HEK293T (cell line): ENCODE data around the gene SMG1.
A peak's percentile ranks its signal among the peaks of the same experiment; 100 is the strongest.

Source experiments
- CTCF ChIA-PET: fragments of 350-600 bp; formaldehyde crosslinking; extraction: SDS; loops from one replicate; lab custom pipeline; 2021; ENCODE audit warnings: antibody characterized with exemption, inconsistent platforms; lab: Yijun Ruan, JAX
- POLR2A ChIA-PET: fragments of 350-600 bp; formaldehyde crosslinking; extraction: SDS; loops from one replicate; lab custom pipeline; 2020; ENCODE audit warnings: antibody characterized with exemption, inconsistent platforms; lab: Yijun Ruan, JAX
- DNase-seq: peaks from one replicate; pipeline ENCODE4 v3.0.0; 2012; ENCODE audit warnings: mixed read lengths; ENCODE audit errors: extremely low spot score
- ARNT ChIP-seq: fragments of 450-650 bp; IDR thresholded peaks from 2 replicates; pipeline ENCODE4 v1.6.1; 2017; ENCODE audit warnings: mild to moderate bottlenecking
- BHLHE40 ChIP-seq: fragments of 450-650 bp; IDR thresholded peaks from 2 replicates; pipeline ENCODE4 v1.6.1; 2016; ENCODE audit warnings: mild to moderate bottlenecking, moderate library complexity, borderline replicate concordance
- CTBP1 ChIP-seq: fragments of 450-650 bp; IDR thresholded peaks from 2 replicates; pipeline ENCODE4 v1.6.1; 2016; ENCODE audit warnings: borderline replicate concordance
- ELF4 ChIP-seq: fragments of 450-650 bp; IDR thresholded peaks from 2 replicates; pipeline ENCODE4 v1.6.1; 2017; ENCODE audit warnings: antibody characterized with exemption
- FOXA1 ChIP-seq: fragments of 450-650 bp; IDR thresholded peaks from 2 replicates; pipeline ENCODE4 v1.6.1; 2016; ENCODE audit warnings: mild to moderate bottlenecking
- FOXK2 ChIP-seq: fragments of 450-650 bp; IDR thresholded peaks from 2 replicates; pipeline ENCODE4 v1.6.1; 2016; ENCODE audit warnings: mild to moderate bottlenecking
- FOXM1 ChIP-seq: fragments of 450-650 bp; IDR thresholded peaks from 2 replicates; pipeline ENCODE4 v1.6.1; 2017; ENCODE audit warnings: mild to moderate bottlenecking, borderline replicate concordance
- HDGF ChIP-seq: fragments of 450-650 bp; IDR thresholded peaks from 2 replicates; pipeline ENCODE4 v1.6.1; 2017; ENCODE audit warnings: antibody characterized with exemption, borderline replicate concordance
- L3MBTL2 ChIP-seq: fragments of 450-650 bp; conservative IDR thresholded peaks from 2 replicates; pipeline ENCODE4 v1.6.1; 2016; ENCODE audit warnings: mild to moderate bottlenecking
- LEF1 ChIP-seq: fragments of 450-650 bp; IDR thresholded peaks from 2 replicates; pipeline ENCODE4 v1.6.1; 2017; ENCODE audit warnings: mild to moderate bottlenecking, borderline replicate concordance
- NFRKB ChIP-seq: fragments of 450-650 bp; IDR thresholded peaks from 2 replicates; pipeline ENCODE4 v1.6.1; 2016; ENCODE audit warnings: mild to moderate bottlenecking, moderate library complexity
- SP1 ChIP-seq: fragments of 450-650 bp; IDR thresholded peaks from 2 replicates; pipeline ENCODE4 v1.6.1; 2017
- SUZ12 ChIP-seq: fragments of 450-650 bp; IDR thresholded peaks from 2 replicates; pipeline ENCODE4 v1.6.1; 2016; ENCODE audit warnings: mild to moderate bottlenecking
- TARDBP ChIP-seq: fragments of 450-650 bp; IDR thresholded peaks from 2 replicates; pipeline ENCODE4 v1.6.1; 2016
- ZNF384 ChIP-seq: fragments of 450-650 bp; IDR thresholded peaks from 2 replicates; pipeline ENCODE4 v1.6.1; 2016
- TF ChIP-seq, protein P1 (sequence below): fragments of 450-650 bp; IDR thresholded peaks from 2 replicates; pipeline ENCODE4 v1.6.1; 2016

Gene SMG1

DNA sequence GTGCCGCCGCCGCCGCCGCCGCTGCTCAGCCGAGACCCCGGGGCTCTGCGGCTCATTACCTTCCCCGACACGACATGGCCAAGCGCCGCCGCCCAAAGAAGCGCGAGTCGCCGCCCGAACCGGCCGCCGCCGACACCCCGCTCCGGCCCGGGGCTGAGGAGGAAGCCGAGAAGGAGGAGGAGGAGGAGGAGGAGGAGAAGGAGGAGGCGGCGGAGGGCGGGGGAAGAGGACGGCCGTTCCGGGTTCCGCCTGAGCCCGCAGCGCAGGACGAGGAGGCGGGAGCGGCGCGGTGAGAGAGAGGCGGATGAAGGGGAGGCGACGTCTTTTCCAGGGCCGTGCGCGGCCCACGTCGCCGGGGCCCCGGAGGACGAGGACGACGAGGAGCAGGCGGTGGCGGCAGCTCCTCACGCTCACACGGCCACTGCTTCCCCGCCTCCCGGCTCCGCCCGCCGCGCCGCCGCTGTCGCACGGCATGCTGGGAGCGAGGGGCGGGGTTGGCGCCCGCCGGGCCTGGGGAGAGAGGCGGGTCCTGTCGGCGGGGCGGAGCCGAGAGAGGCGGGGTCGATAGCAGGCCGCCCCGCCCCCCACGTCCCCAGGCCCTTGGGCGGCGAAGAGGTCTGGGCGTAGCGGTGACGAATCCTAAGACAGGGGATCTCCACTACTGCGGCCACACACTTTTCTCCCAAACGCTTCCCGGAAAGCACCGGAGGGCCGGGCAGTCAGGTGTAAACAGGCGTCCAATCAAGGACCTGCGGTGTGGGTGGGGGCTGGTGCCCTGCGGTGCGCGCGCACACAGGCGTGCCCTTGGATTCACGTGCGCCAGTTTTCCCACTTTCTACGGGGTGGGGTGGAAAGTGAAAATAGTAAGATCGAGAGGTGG is at the start of gene SMG1:
TSS of gene SMG1 (minus strand) at position 423 of the 880 bp plus-strand sequence. CDS start at position 56, 367 bp downstream.
- CTCF ChIA-PET = interaction anchor here (0.6 kb wide), 1 partner anchor 23 kb away, joined by 3 read pairs; no protein-coding TSS in a partner anchor
- peak; percentile 85 for DNase-seq
- POLR2A ChIA-PET = interaction anchor here (1.0 kb wide), 1 partner anchor 20 kb away, joined by 3 read pairs; no protein-coding TSS in a partner anchor
- peak; percentile 97; the same call in 1 of the 2 replicates for TF ChIP-seq L3MBTL2

DNA sequence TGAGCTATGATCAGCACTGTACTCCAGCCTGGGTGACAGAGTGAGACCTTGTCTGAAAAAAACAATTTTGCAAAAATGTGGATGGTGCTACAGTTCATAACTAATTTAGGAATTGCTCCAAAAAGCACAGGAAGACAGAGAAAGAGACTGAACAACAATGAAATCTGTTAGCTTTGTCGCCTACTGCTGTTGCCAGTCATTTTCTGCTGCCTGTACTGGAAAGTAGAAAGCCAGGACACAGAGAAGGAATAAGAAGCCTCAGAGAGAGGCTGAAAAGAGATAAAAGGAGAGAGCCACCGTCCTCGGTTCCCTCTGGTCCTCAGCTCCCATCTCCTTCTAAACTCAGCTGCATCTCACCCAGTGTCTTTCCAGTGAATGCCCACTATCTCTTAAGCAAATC is 48.9 kb upstream of the SMG1 start:
- ChIA-PET CTCF (interaction anchor here (1.2 kb wide), 1 partner anchor 8 kb away, joined by 3 read pairs; the partner anchor contains the start of gene TMC7), POLR2A (interaction anchor here (1.3 kb wide), 1 partner anchor 173 kb away, joined by 4 read pairs; the partner anchor contains the start of gene ARL6IP1)
- TF ChIP-seq CTBP1 (no peak), ARNT (no peak), L3MBTL2 (no peak), FOXA1 (no peak), HDGF (no peak), FOXK2 (no peak), ELF4 (no peak), TARDBP (no peak), FOXM1 (no peak), ZNF384 (no peak), LEF1 (no peak), SUZ12 (no peak), BHLHE40 (no peak), SP1 (no peak), NFRKB (no peak)
- TF ChIP-seq, protein P1, sequence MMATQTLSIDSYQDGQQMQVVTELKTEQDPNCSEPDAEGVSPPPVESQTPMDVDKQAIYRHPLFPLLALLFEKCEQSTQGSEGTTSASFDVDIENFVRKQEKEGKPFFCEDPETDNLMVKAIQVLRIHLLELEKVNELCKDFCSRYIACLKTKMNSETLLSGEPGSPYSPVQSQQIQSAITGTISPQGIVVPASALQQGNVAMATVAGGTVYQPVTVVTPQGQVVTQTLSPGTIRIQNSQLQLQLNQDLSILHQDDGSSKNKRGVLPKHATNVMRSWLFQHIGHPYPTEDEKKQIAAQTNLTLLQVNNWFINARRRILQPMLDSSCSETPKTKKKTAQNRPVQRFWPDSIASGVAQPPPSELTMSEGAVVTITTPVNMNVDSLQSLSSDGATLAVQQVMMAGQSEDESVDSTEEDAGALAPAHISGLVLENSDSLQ = no peak
- no peak for DNase-seq

DNA sequence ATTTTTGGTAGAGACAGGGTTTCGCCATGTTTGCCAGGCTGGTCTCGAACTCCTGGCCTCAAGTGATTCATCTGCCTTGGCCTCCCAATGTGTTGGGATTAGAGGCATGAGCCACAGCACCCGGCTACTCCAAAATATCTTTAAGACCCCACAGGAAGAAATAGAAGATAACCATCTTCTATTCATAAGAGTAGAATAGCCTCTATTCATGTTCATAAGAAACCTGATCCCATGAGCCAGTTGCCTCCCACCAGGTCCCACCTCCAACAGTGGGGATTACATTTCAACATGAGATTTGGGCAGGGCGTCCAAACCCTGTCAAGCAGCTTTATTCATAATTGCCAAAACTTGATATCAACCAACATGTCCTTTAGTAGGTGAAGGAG is 43.6 kb upstream of the SMG1 start:
- no peak for DNase-seq
- ChIA-PET POLR2A (no interaction called here), CTCF (interaction anchor here (0.6 to 1.6 kb wide), 2 partner anchors 12 to 168 kb away, joined by 3 to 5 read pairs; no protein-coding TSS in a partner anchor)
- no peak for TF ChIP-seq ELF4
- no peak for TF ChIP-seq HDGF
- TF ChIP-seq, protein P1 = no peak
- no peak for TF ChIP-seq ZNF384
- no peak for TF ChIP-seq FOXM1
- no peak for TF ChIP-seq BHLHE40
- no peak for TF ChIP-seq SUZ12
- TF ChIP-seq FOXA1 = no peak
- TF ChIP-seq SP1 = no peak

DNA sequence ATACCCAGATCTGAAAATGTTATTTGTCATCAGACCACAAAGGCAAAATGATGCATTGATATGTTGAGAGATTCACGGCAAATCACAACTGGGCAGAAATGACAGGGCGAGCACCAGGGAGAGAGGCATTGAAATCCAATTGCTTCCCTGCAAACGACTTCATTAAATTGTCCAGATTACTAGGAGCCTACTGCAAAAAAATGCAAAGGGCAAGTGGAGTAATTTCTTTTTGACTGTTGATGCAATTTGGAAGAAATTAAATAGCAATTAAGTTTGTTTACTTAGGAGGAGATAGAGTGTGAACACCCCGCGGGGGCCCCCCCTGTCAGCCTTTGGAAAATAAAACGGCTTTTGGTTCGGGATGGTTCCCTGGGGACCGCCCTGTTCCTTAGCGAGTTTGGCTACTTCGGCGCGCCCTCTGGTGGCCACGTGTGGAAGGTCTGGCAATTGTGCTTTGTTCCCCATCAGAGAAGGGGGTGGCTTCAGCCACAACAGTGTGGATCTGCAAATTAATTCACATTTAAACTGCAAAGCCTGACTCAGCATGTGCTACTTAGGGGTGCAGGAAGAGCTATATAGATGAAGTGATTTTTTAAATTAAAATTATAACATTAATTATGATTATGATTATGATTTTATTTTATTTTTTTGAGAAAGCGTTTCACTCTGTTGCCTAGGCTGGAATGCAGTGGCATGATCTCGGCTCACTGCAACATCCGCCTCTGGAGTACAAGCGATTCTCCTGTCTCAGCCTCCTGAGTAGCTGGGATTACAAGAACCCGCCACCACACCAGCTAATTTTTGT is 43.0 kb upstream of the SMG1 start:
- ChIA-PET POLR2A (no interaction called here), CTCF (interaction anchor here (0.6 to 1.6 kb wide), 2 partner anchors 12 to 167 kb away, joined by 3 to 5 read pairs; no protein-coding TSS in a partner anchor)
- TF ChIP-seq FOXA1 = no peak
- no peak for TF ChIP-seq SP1
- TF ChIP-seq HDGF = no peak
- TF ChIP-seq BHLHE40 = no peak
- no peak for TF ChIP-seq LEF1
- TF ChIP-seq TARDBP = no peak
- TF ChIP-seq, protein P1 = no peak
- TF ChIP-seq SUZ12 = no peak
- TF ChIP-seq ELF4 = no peak
- TF ChIP-seq CTBP1 = no peak
- TF ChIP-seq ARNT = no peak
- peak; percentile 88 for DNase-seq

DNA sequence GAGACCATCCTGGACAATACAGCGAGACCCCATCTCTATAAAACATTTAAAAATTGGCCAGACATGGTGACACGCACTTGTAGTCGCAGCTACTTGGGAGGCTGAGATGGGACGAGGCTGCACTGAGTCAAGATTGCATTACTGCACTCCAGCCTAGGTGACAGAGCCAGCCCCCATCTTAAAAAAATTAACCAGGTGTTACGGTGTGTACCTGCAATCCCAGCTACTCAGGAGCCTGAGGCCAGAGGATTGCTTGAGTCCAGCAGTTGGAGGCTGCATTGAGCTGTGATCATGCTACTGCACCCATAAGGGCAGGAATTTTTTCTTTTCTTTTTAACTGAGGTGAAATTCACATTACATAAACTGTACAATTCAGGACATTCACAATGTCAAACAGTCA is 40.6 kb upstream of the SMG1 start:
- CTCF ChIA-PET = interaction anchor here (0.9 kb wide), 1 partner anchor 119 kb away, joined by 4 read pairs; no protein-coding TSS in a partner anchor

More for the DNA sequence above, 40.6 kb upstream of the SMG1 start:
- no peak for TF ChIP-seq BHLHE40
- no peak for TF ChIP-seq L3MBTL2
- POLR2A ChIA-PET = interaction anchor here (0.8 kb wide), 1 partner anchor 177 kb away, joined by 4 read pairs; the partner anchor contains the start of gene RPS15A
- DNase-seq = no peak
